Keratinocyte (primary cell): ENCODE data around the gene RASA3. TPM values are rescaled to one million over a fixed set of nuclear protein-coding genes. Genes with fewer than 3 reads are reported as not detected.

ENCODE experiments used
- DNase-seq: peaks from one replicate; pipeline ENCODE4 v3.0.0-alpha.2; 2011; ENCODE audit warnings: low read depth, missing footprints, low spot score
- FAIRE-seq: peaks from 2 replicates; lab custom pipeline; 2011; peaks lifted over from hg19 to GRCh38; lab: Jason Lieb, UNC
- H2AFZ ChIP-seq: 2 replicates; pipeline ENCODE4 v1.6.0; 2012; ENCODE audit warnings: low read length, control low read depth, inconsistent platforms; ENCODE audit not compliant: control insufficient read depth
- H3K27ac ChIP-seq: 2 replicates; pipeline ENCODE4 v1.5.1; 2011; ENCODE audit warnings: low read length; ENCODE audit not compliant: control insufficient read depth, insufficient read depth
- H3K27me3 ChIP-seq: 3 replicates; pipeline ENCODE4 v1.6.0; 2011; ENCODE audit warnings: low read length; ENCODE audit not compliant: control insufficient read depth, insufficient read depth; ENCODE audit errors: extremely low read depth
- H3K36me3 ChIP-seq, 2 experiments: 2 replicates in 1 of 2; 3 replicates in 1 of 2; pipeline ENCODE4 v1.5.1; 2011; ENCODE audit warnings: low read length in 2 of 2, mild to moderate bottlenecking in 1 of 2; ENCODE audit not compliant: control insufficient read depth in 2 of 2, insufficient read depth in 2 of 2; ENCODE audit errors: extremely low read depth in 1 of 2
- H3K4me1 ChIP-seq: 3 replicates; pipeline ENCODE4 v1.5.1; 2011; ENCODE audit warnings: low read length; ENCODE audit not compliant: control insufficient read depth, insufficient read depth; ENCODE audit errors: extremely low read depth
- H3K4me2 ChIP-seq: 3 replicates; pipeline ENCODE4 v1.6.0; 2011; ENCODE audit warnings: low read depth, low read length; ENCODE audit not compliant: control insufficient read depth, insufficient read depth; ENCODE audit errors: extremely low read depth
- H3K4me3 ChIP-seq, 3 experiments: fragments of 200-600 bp in 1 of 3; sonication (generic) in 1 of 3; 2 replicates in 2 of 3; 3 replicates in 1 of 3; pipeline ENCODE4 v1.5.1; 2011 to 2016; ENCODE audit warnings: low read length in 3 of 3, mild to moderate bottlenecking in 3 of 3, control low read depth in 2 of 3, inconsistent platforms in 1 of 3, low read depth in 1 of 3, mixed read lengths in 1 of 3, mixed run types in 1 of 3, moderate library complexity in 1 of 3; ENCODE audit not compliant: control insufficient read depth in 2 of 3, insufficient read depth in 2 of 3; ENCODE audit errors: extremely low read depth in 1 of 3
- H3K79me2 ChIP-seq: 2 replicates; pipeline ENCODE4 v1.6.0; 2012; ENCODE audit warnings: low read length; ENCODE audit not compliant: control insufficient read depth, insufficient read depth
- H3K9ac ChIP-seq: 3 replicates; pipeline ENCODE4 v1.6.0; 2011; ENCODE audit warnings: low read length; ENCODE audit not compliant: control insufficient read depth, insufficient read depth; ENCODE audit errors: extremely low read depth
- H3K9me1 ChIP-seq: 3 replicates; pipeline ENCODE4 v1.6.0; 2011; ENCODE audit warnings: low read length; ENCODE audit not compliant: control insufficient read depth, insufficient read depth; ENCODE audit errors: extremely low read depth
- H3K9me3 ChIP-seq: 2 replicates; pipeline ENCODE4 v1.5.1; 2012; ENCODE audit warnings: low read depth, low read length; ENCODE audit not compliant: control insufficient read depth
- H4K20me1 ChIP-seq: 3 replicates; pipeline ENCODE4 v1.6.0; 2011; ENCODE audit warnings: low read length; ENCODE audit not compliant: control insufficient read depth, insufficient read depth; ENCODE audit errors: extremely low read depth
- CTCF ChIP-seq, 3 experiments: IDR thresholded peaks in 1 of 3; conservative IDR thresholded peaks in 1 of 3; optimal IDR thresholded peaks in 1 of 3; 2 replicates in 2 of 3; 3 replicates in 1 of 3; pipeline versions ENCODE3 to v1.5.1; 2011; ENCODE audit warnings: low read length in 3 of 3, mild to moderate bottlenecking in 3 of 3, moderate library complexity in 2 of 3, control low read depth in 1 of 3, inconsistent platforms in 1 of 3; ENCODE audit not compliant: insufficient read depth in 2 of 3; ENCODE audit errors: extremely low read depth in 1 of 3
- EZH2 ChIP-seq: IDR thresholded peaks from one replicate; pipeline ENCODE4 v1.6.1; 2012; ENCODE audit warnings: inconsistent platforms, mild to moderate bottlenecking, low read length, moderate library complexity
- dilution Hi-C: fragments of 300-500 bp; cut with MboI; formaldehyde crosslinking; loops from one replicate; pipeline ENCODE4 v1.7.0; 2020; ENCODE audit warnings: low sequenced_read_pairs; ENCODE audit not compliant: extremely low pct_ligation_motif_present
- polyA plus RNA-seq, 5 experiments: library from polyadenylated mRNA; depleted of rRNA in 3 of 5; stranded (reverse) in 3 of 5; stranded (forward) in 1 of 5; unstranded in 1 of 5; fragments of >200 nt; gene quantifications; 1 replicate in 1 of 5; 2 replicates in 3 of 5; 3 replicates in 1 of 5; pipeline versions ENCODE4 v1.2.1 to v1.2.3, GENCODE V29; 2011 to 2012; ENCODE audit warnings: missing spikeins in 2 of 5, low read depth in 1 of 5, low replicate concordance in 1 of 5

RASA3 gene
- polyA plus RNA-seq, 1 donor (not counting 4 experiments of a cell fraction or from before 2014, with no cell fraction given): 4.1 TPM

- Histone ChIP-seq H3K4me2 (no peak overlapping the region), H3K9me1 (no peaks in the 10 kb centered on the region), H3K4me1 (peaks cover 9% of the 10 kb centered on the region), H3K36me3 (no peaks in the 10 kb centered on the region), H2AFZ (no peak overlapping the region), H3K9me3 (no peaks in the 10 kb centered on the region), H3K9ac (no peak overlapping the region), H3K27me3 (no peaks in the 10 kb centered on the region), H3K27ac (no peak overlapping the region), H4K20me1 (no peaks in the 10 kb centered on the region), H3K4me3 (no peak overlapping the region), H3K79me2 (peaks cover 5% of the 10 kb centered on the region)
- TF ChIP-seq CTCF (optimal IDR thresholded peaks at IDR 0.05 in 1 of 3, IDR thresholded peaks at IDR 0.05 in 1 of 3, conservative IDR thresholded peaks at IDR 0.05 in 1 of 3; ENCODE audit: extremely low read depth in 1 of 3, insufficient read depth in 2 of 3, low read length in 3 of 3) (no peak), EZH2 (no peak)
- dilution Hi-C loops: loop anchor here (10.0 kb wide), 1 partner anchor 105 kb away; no protein-coding TSS in a partner anchor
- FAIRE-seq: no peak
- no peak for DNase-seq
Measured at GRCh38 chr13:114059428-114059827, 73.0 kb downstream of the RASA3 start.

DNA sequence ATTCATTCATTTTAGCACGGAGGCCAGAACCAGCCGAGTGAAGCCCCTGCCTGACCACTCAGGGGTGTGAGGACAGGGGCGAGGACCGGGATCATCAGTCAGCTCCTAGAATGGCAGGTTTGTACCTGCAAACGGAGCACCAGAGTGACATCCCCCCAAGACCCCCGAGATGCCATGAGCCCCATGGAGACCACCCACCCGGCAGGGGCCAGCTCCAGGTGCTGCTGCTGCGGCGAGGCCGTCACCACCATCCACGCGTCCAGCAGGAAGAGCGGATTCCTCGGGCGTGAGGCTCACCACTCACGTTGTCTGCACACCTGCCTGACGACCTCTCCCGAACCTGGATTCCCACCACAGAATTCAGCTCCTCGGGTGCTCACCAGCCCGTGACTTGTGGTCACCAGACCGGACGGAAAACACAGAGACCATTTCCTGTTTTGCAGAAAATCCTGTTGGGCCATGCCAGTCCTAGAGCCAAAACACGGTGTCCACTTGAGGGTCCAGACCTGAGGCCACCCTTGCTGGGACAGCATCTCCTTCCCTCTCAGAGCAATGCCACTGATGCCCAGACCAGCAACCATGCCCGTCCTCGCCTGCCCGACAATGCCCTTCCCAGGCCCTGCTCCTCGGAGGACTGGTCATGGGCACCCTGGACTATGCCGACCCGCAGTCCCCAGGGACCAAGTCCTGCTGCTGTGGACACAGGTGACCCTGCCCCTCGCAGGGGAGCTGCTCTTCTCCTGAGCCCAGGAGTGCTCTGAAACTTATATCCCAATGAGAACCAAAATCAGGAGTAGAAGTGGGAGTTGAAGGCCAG, 74.2 kb downstream of the RASA3 start:
- Histone ChIP-seq H3K27ac (no peak overlapping the region), H3K9me1 (no peaks in the 10 kb centered on the region), H3K79me2 (peaks cover 5% of the 10 kb centered on the region), H3K4me1 (no peaks in the 10 kb centered on the region), H2AFZ (no peak overlapping the region), H3K9me3 (no peaks in the 10 kb centered on the region), H3K4me3 (no peak overlapping the region), H3K9ac (no peak overlapping the region), H3K36me3 (no peaks in the 10 kb centered on the region), H3K4me2 (no peak overlapping the region), H3K27me3 (no peaks in the 10 kb centered on the region), H4K20me1 (no peaks in the 10 kb centered on the region)
- FAIRE-seq (no peak), DNase-seq (no peak)
- TF ChIP-seq CTCF (optimal IDR thresholded peaks at IDR 0.05 in 1 of 3, IDR thresholded peaks at IDR 0.05 in 1 of 3, conservative IDR thresholded peaks at IDR 0.05 in 1 of 3; ENCODE audit: extremely low read depth in 1 of 3, insufficient read depth in 2 of 3, low read length in 3 of 3) (no peak), EZH2 (no peak)
- dilution Hi-C loops: loop anchor here (10.0 kb wide), 1 partner anchor 107 kb away; no protein-coding TSS in a partner anchor
